HepG2 (cell line): ENCODE results near the gene ZNF714. TPM values are rescaled to one million over a fixed set of nuclear protein-coding genes. Genes with fewer than 3 reads are reported as not detected.

Experiments used
- ARID4A ChIP-seq: sonication (generic); formaldehyde crosslinking; IDR thresholded peaks from 2 replicates; pipeline ENCODE4 v1.5.0; 2020; ENCODE audit warnings: mild to moderate bottlenecking, missing genetic modification reagents, borderline replicate concordance
- BCL6 ChIP-seq: IDR thresholded peaks from 2 replicates; pipeline ENCODE4 v1.6.1; 2016; ENCODE audit warnings: missing genetic modification reagents, missing compliant biosample characterization
- FIP1L1 ChIP-seq: fragments of 200-400 bp; formaldehyde crosslinking; IDR thresholded peaks from 2 replicates; pipeline ENCODE4 v1.6.1; 2018; ENCODE audit warnings: low read depth, mild to moderate bottlenecking, low read length, moderate library complexity, borderline replicate concordance; ENCODE audit not compliant: insufficient read depth
- HOXA9 ChIP-seq: sonication (generic); formaldehyde crosslinking; IDR thresholded peaks from 2 replicates; pipeline ENCODE4 v1.8.1; 2022; ENCODE audit warnings: missing genetic modification reagents, mild to moderate bottlenecking, moderate library complexity, borderline replicate concordance
- IKZF1 ChIP-seq: fragments of 450-650 bp; IDR thresholded peaks from 2 replicates; pipeline ENCODE4 v1.7.1; 2016
- MIER3 ChIP-seq: IDR thresholded peaks from 2 replicates; pipeline ENCODE4 v1.6.1; 2016; ENCODE audit warnings: missing compliant biosample characterization, borderline replicate concordance
- NCOR1 ChIP-seq: fragments of 200-600 bp; sonication (generic); IDR thresholded peaks from 2 replicates; pipeline ENCODE4 v1.7.0; 2017; ENCODE audit warnings: antibody characterized with exemption, low read length, borderline replicate concordance
- NPAS2 ChIP-seq: sonication (generic); formaldehyde crosslinking; IDR thresholded peaks from 2 replicates; pipeline ENCODE4 v1.8.0; 2022; ENCODE audit warnings: mild to moderate bottlenecking, missing genetic modification reagents, borderline replicate concordance
- NR2F2 ChIP-seq: IDR thresholded peaks from 2 replicates; pipeline ENCODE4 v1.6.1; 2012; ENCODE audit warnings: low read depth, inconsistent platforms, borderline replicate concordance
- SNAPC2 ChIP-seq: sonication (generic); formaldehyde crosslinking; IDR thresholded peaks from 2 replicates; pipeline ENCODE4 v1.8.1; 2022; ENCODE audit warnings: mild to moderate bottlenecking, missing genetic modification reagents
- U2AF2 ChIP-seq: fragments of 200-400 bp; formaldehyde crosslinking; IDR thresholded peaks from 2 replicates; pipeline ENCODE4 v1.6.1; 2017; ENCODE audit warnings: low read depth, mild to moderate bottlenecking, low read length
- ZBTB1 ChIP-seq: sonication (generic); formaldehyde crosslinking; IDR thresholded peaks from 2 replicates; pipeline ENCODE4 v1.4.0; 2020; ENCODE audit warnings: missing genetic modification reagents, borderline replicate concordance
- ZFAT ChIP-seq: sonication (generic); formaldehyde crosslinking; conservative IDR thresholded peaks from 2 replicates; pipeline ENCODE4 v1.8.1; 2023; ENCODE audit warnings: missing genetic modification reagents, inconsistent platforms
- ZFP41 ChIP-seq: sonication (generic); formaldehyde crosslinking; IDR thresholded peaks from 2 replicates; pipeline ENCODE4 v1.4.0; 2020; ENCODE audit warnings: mild to moderate bottlenecking, missing genetic modification reagents, borderline replicate concordance
- ZNF253 ChIP-seq: sonication (generic); formaldehyde crosslinking; IDR thresholded peaks from 2 replicates; pipeline ENCODE4 v1.8.0; 2022; ENCODE audit warnings: mild to moderate bottlenecking, missing genetic modification reagents, borderline replicate concordance
- ZNF335 ChIP-seq: sonication (generic); formaldehyde crosslinking; IDR thresholded peaks from 2 replicates; pipeline ENCODE4 v1.4.0; 2020; ENCODE audit warnings: missing genetic modification reagents
- ZNF605 ChIP-seq: sonication (generic); formaldehyde crosslinking; IDR thresholded peaks from 2 replicates; pipeline ENCODE4 v1.8.0; 2022; ENCODE audit warnings: mild to moderate bottlenecking, missing genetic modification reagents
- ZNF792 ChIP-seq: IDR thresholded peaks from 2 replicates; pipeline ENCODE4 v1.6.1; 2016
- polyA plus RNA-seq, 8 experiments: library from polyadenylated mRNA; depleted of rRNA in 3 of 8; stranded (reverse) in 7 of 8; unstranded in 1 of 8; fragments of >200 nt; fragmentation: Illumina TruSeq in 4 of 8; extraction: Trizol in 4 of 8; gene quantifications; 2 replicates each; pipeline versions ENCODE4 v1.2.1 to v1.2.3, GENCODE V29; 2011 to 2016; ENCODE audit warnings: low read depth in 4 of 8, missing spikeins in 1 of 8, mixed read lengths in 1 of 8; ENCODE audit not compliant: insufficient read depth in 1 of 8
- total RNA-seq, 5 experiments: library from RNA; depleted of rRNA; stranded (reverse); fragments of >200 nt; fragmentation: Illumina TruSeq; extraction: Trizol; gene quantifications; 2 replicates each; pipeline ENCODE4 v1.2.3, GENCODE V29; 2016; ENCODE audit warnings: low read depth in 1 of 5
- TF ChIP-seq, protein P1 (sequence below): sonication (generic); formaldehyde crosslinking; conservative IDR thresholded peaks from 2 replicates; pipeline ENCODE4 v1.8.0; 2022; ENCODE audit warnings: missing genetic modification reagents
- TF ChIP-seq, protein P2 (sequence below): sonication (generic); formaldehyde crosslinking; IDR thresholded peaks from 2 replicates; pipeline ENCODE4 v1.9.0; 2021; ENCODE audit warnings: missing genetic modification reagents, borderline replicate concordance
- TF ChIP-seq, protein P3 (sequence below): sonication (generic); formaldehyde crosslinking; IDR thresholded peaks from 2 replicates; pipeline ENCODE4 v1.4.0; 2020; ENCODE audit warnings: missing genetic modification reagents; ENCODE audit errors: not compliant biosample characterization
- TF ChIP-seq, protein P4 (sequence below): sonication (generic); formaldehyde crosslinking; IDR thresholded peaks from 2 replicates; pipeline ENCODE4 v1.4.0; 2020; ENCODE audit warnings: missing genetic modification reagents

The ZNF714 gene
- total and polyA plus RNA-seq, 2 of the 13 experiments (the other 11 are each of a cell fraction or from before 2014, with no cell fraction given), result 6.7 to 27.8 TPM

DNA sequence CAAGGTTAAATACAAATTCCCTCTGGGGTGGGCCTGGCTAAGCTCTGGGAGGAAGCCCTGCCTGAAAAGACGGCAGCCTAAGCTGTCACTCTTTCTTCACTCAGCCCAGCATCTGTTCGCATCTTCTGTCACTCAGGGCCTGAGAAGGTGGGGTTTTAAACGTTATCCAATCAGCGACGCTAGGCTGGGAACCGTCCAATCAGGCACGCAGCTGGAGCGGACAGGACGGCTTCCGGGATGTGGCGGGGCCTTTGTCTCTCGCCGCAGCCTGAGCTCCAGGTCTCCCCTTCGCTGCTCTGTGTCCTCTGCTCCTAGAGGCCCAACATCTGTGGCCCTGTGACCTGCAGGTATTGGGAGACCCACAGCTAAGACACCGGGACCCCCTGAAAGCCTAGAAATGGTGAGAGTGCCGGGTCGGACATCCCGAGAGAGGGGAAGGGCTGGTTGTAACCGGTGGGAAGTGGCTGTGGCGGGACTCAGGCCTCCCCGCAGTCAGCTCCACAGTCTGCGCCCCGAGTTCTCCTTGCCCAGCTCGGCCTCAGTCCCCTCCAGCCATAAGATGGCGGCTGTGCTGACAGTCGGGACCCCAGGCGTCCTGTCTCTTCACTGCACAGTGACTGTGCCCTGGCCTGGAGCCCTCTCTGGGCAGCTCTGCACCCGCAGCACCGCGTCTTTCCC, 59.9 kb downstream of the ZNF714 start, which contains the start of gene ZNF431 (continued):
- no peak for TF ChIP-seq ZFP41 (CRISPR knock-in tag)
- no peak for TF ChIP-seq MIER3
- peak; percentile 78 for TF ChIP-seq ZNF605 (CRISPR knock-in tag)
- no peak for TF ChIP-seq HOXA9 (CRISPR knock-in tag)
- TF ChIP-seq BCL6 (CRISPR knock-in tag), result no peak
- TF ChIP-seq SNAPC2 (CRISPR knock-in tag), result no peak
- TF ChIP-seq ZFAT (CRISPR knock-in tag), result no peak
- no peak for TF ChIP-seq NCOR1
- TF ChIP-seq, protein P1, sequence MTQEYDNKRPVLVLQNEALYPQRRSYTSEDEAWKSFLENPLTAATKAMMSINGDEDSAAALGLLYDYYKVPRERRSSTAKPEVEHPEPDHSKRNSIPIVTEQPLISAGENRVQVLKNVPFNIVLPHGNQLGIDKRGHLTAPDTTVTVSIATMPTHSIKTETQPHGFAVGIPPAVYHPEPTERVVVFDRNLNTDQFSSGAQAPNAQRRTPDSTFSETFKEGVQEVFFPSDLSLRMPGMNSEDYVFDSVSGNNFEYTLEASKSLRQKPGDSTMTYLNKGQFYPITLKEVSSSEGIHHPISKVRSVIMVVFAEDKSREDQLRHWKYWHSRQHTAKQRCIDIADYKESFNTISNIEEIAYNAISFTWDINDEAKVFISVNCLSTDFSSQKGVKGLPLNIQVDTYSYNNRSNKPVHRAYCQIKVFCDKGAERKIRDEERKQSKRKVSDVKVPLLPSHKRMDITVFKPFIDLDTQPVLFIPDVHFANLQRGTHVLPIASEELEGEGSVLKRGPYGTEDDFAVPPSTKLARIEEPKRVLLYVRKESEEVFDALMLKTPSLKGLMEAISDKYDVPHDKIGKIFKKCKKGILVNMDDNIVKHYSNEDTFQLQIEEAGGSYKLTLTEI (CRISPR knock-in tag), result no peak
- no peak for TF ChIP-seq ZNF792 (CRISPR knock-in tag)
- TF ChIP-seq ZNF335 (CRISPR knock-in tag), result no peak
- TF ChIP-seq ZNF253 (CRISPR knock-in tag), result no peak
- TF ChIP-seq ARID4A, result peak; percentile 93
- TF ChIP-seq FIP1L1, result no peak
- TF ChIP-seq, protein P2, sequence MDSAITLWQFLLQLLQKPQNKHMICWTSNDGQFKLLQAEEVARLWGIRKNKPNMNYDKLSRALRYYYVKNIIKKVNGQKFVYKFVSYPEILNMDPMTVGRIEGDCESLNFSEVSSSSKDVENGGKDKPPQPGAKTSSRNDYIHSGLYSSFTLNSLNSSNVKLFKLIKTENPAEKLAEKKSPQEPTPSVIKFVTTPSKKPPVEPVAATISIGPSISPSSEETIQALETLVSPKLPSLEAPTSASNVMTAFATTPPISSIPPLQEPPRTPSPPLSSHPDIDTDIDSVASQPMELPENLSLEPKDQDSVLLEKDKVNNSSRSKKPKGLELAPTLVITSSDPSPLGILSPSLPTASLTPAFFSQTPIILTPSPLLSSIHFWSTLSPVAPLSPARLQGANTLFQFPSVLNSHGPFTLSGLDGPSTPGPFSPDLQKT (CRISPR knock-in tag), result no peak
- TF ChIP-seq NPAS2 (CRISPR knock-in tag), result no peak
- no peak for TF ChIP-seq U2AF2
- TF ChIP-seq, protein P3, sequence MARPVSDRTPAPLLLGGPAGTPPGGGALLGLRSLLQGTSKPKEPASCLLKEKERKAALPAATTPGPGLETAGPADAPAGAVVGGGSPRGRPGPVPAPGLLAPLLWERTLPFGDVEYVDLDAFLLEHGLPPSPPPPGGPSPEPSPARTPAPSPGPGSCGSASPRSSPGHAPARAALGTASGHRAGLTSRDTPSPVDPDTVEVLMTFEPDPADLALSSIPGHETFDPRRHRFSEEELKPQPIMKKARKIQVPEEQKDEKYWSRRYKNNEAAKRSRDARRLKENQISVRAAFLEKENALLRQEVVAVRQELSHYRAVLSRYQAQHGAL (CRISPR knock-in tag), result no peak
- no peak for TF ChIP-seq NR2F2
- no peak for TF ChIP-seq ZBTB1 (CRISPR knock-in tag)
- TF ChIP-seq, protein P4, sequence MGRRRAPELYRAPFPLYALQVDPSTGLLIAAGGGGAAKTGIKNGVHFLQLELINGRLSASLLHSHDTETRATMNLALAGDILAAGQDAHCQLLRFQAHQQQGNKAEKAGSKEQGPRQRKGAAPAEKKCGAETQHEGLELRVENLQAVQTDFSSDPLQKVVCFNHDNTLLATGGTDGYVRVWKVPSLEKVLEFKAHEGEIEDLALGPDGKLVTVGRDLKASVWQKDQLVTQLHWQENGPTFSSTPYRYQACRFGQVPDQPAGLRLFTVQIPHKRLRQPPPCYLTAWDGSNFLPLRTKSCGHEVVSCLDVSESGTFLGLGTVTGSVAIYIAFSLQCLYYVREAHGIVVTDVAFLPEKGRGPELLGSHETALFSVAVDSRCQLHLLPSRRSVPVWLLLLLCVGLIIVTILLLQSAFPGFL (CRISPR knock-in tag), result no peak
- TF ChIP-seq IKZF1, result no peak
